Fibroblast of the aortic adventitia (primary cell): ENCODE results near the gene TEPSIN. TPM values are rescaled to one million over a fixed set of nuclear protein-coding genes. Genes with fewer than 3 reads are reported as not detected.

ENCODE experiments used
- DNase-seq: peaks from one replicate; pipeline ENCODE4 v3.0.0-alpha.2; 2010; ENCODE audit warnings: low read depth
- H3K4me3 ChIP-seq: 2 replicates; pipeline ENCODE4 v1.5.1; 2011; ENCODE audit warnings: low read depth, mild to moderate bottlenecking, control low read depth, low read length, moderate library complexity
- CTCF ChIP-seq: IDR thresholded peaks from 2 replicates; pipeline ENCODE4 v1.5.1; 2011; ENCODE audit warnings: mild to moderate bottlenecking, low read length, control low read depth, inconsistent platforms; ENCODE audit not compliant: insufficient read depth
- total RNA-seq: library from RNA; depleted of rRNA; stranded (reverse); fragments of >200 nt; gene quantifications from 2 replicates; pipeline ENCODE4 v1.2.3, GENCODE V29; 2012; ENCODE audit warnings: low replicate concordance

TEPSIN gene
- total RNA-seq, 1 donor: 13.3 TPM

- no peak overlapping the region for H3K4me3 ChIP-seq
- no peak for TF ChIP-seq CTCF
- no peak for DNase-seq
These were observed 32.4 kb upstream of the TEPSIN start for GRCh38 chr17:81271226-81271625.

GRCh38 chr17:81270279-81270678, 31.4 kb upstream of the TEPSIN start:
- H3K4me3 ChIP-seq: no peak overlapping the region
- no peak for TF ChIP-seq CTCF
- DNase-seq: no peak

GRCh38 chr17:81267390-81268067, 28.7 kb upstream of the TEPSIN start:
- DNase-seq: no peak
- no peak for TF ChIP-seq CTCF
- H3K4me3 ChIP-seq: no peak overlapping the region

GRCh38 chr17:81265576-81265975, 26.7 kb upstream of the TEPSIN start:
- no peak for TF ChIP-seq CTCF
- no peak overlapping the region for H3K4me3 ChIP-seq
- no peak for DNase-seq

- no peak for DNase-seq
- no peak overlapping the region for H3K4me3 ChIP-seq
- TF ChIP-seq CTCF: no peak
These were observed 25.8 kb upstream of the TEPSIN start for GRCh38 chr17:81264640-81265039.

GRCh38 chr17:81263371-81264181, 24.7 kb upstream of the TEPSIN start:
- DNase-seq: no peak
- no peak for TF ChIP-seq CTCF
- no peak overlapping the region for H3K4me3 ChIP-seq
